PC-3 (cell line): ENCODE data around the gene FAM9C.

Source experiments
- CTCF ChIP-seq: fragments of 300-600 bp; sonication (generic); conservative IDR thresholded peaks from 2 replicates; pipeline ENCODE4 v1.5.1; 2017; ENCODE audit warnings: antibody characterized with exemption, low read depth, mild to moderate bottlenecking, low read length
- EZH2 ChIP-seq: fragments of 300-600 bp; sonication (generic); IDR thresholded peaks from one replicate; pipeline ENCODE4 v1.6.1; 2017; ENCODE audit warnings: antibody characterized with exemption, mild to moderate bottlenecking, low read length; ENCODE audit not compliant: unreplicated experiment
- EZH2phosphoT487 ChIP-seq: fragments of 300-600 bp; sonication (generic); IDR thresholded peaks from 2 replicates; pipeline ENCODE4 v1.6.1; 2018; ENCODE audit warnings: mild to moderate bottlenecking, antibody characterized with exemption, low read length, borderline replicate concordance

- TF ChIP-seq CTCF (no peak), EZH2 (no peak), EZH2phosphoT487 (no peak)
Observed at GRCh38 chrX:13029637-13029886, 14.9 kb downstream of the FAM9C start.
